Lower leg skin (tissue), 3 donors: Measurements from ENCODE around the gene RB1.

Experiments used
- CTCF ChIP-seq, 3 donors: fragments of 450-650 bp; IDR thresholded peaks; one replicate each; pipeline ENCODE4 v1.5.1; 2016; ENCODE audit warnings: antibody characterized with exemption in 3 of 3, mild to moderate bottlenecking in 3 of 3, moderate library complexity in 2 of 3
- POLR2A ChIP-seq, 2 donors: fragments of 450-650 bp; IDR thresholded peaks; one replicate each; pipeline ENCODE4 v1.6.1; 2016 to 2017; ENCODE audit warnings: antibody characterized with exemption in 2 of 2, mild to moderate bottlenecking in 1 of 2, moderate library complexity in 1 of 2

GRCh38 chr13:48528720-48529119, 225.2 kb downstream of the RB1 start:
- TF ChIP-seq POLR2A (IDR thresholded peaks at IDR 0.05) (no peak), CTCF (IDR thresholded peaks at IDR 0.05) (no peak)
